Tibial artery (tissue), 4 donors: ENCODE results near the gene PRKAR2B.

Experiments used
- DNase-seq, 2 donors: peaks; one replicate each; pipeline ENCODE4 v3.0.0-alpha.2; 2019
- H3K27ac ChIP-seq, 2 donors: fragments of 200-600 bp; sonication (generic) in 1 of 2; 1 replicate in 1 of 2; 2 replicates in 1 of 2; pipeline ENCODE4 v1.5.1; 2018 to 2019; ENCODE audit warnings: mild to moderate bottlenecking in 1 of 2
- H3K27me3 ChIP-seq, 2 donors: fragments of 200-600 bp; sonication (generic) in 1 of 2; one replicate each; pipeline versions ENCODE4 v1.5.1 to v1.6.0; 2016 to 2019
- H3K36me3 ChIP-seq, 3 donors: fragments of 200-600 bp; sonication (generic) in 2 of 3; one replicate each; pipeline ENCODE4 v1.5.1; 2016 to 2019; ENCODE audit warnings: mild to moderate bottlenecking in 2 of 3
- H3K4me1 ChIP-seq, 4 donors: fragments of 200-600 bp; sonication (generic) in 2 of 4; 1 replicate in 3 of 4; 2 replicates in 1 of 4; pipeline ENCODE4 v1.5.1; 2016 to 2019
- H3K4me3 ChIP-seq, 2 donors: fragments of 200-600 bp; sonication (generic) in 1 of 2; 1 replicate in 1 of 2; 2 replicates in 1 of 2; pipeline ENCODE4 v1.5.1; 2018 to 2019; ENCODE audit warnings: mild to moderate bottlenecking in 2 of 2
- H3K9me3 ChIP-seq, 3 donors: fragments of 200-600 bp; sonication (generic) in 1 of 3; one replicate each; pipeline ENCODE4 v1.5.1; 2016 to 2019
- intact Hi-C: fragments of 100-400 bp; cut with DNase I; formaldehyde crosslinking; loops from one replicate; pipeline ENCODE4 v1.15.0; 2023; ENCODE audit warnings: low total_unique reads
- TF ChIP-seq, protein P1 (sequence below), 2 experiments: fragments of 200-600 bp in 1 of 2; fragments of 450-650 bp in 1 of 2; IDR thresholded peaks; one replicate each; pipeline ENCODE4 v1.5.1; 2017 to 2019; ENCODE audit warnings: antibody characterized with exemption in 2 of 2, mild to moderate bottlenecking in 1 of 2, moderate library complexity in 1 of 2

PRKAR2B gene

DNA sequence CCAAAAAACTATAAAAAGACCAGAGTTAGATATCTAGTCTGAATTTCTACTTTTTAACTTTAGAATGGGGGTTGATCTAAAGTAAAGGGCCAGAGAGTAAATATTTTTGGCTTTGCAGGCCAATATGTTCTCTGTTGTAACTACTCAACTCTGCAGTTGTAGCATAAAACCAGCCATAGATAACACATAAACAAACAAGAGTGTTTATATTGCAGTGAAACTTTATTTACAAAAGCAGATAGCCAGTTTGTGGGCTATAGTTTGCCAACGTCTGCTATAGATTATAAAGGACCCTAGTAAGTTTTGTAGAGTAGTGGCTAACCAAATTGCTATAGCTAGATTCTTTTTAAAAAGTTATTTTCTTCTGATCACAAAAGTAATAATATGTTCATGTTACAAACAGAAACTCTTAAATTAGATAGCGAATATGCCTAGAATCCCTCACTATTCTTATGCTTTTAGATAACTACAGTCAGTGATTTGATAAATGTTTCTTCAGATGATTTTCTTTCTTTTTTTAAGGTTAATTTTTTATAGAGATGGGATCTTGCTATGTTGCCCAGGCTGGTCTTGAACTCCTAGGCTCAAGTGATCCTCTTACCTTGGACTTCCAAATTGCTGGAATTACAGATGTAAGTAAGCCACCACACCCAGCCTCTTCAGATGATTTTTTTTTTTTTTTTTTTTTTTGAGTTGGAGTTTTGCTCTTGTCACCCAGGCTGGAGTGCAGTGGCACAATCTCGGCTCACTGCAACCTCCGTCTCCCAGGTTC lies 100.7 kb downstream of the PRKAR2B start:
- Histone ChIP-seq H3K4me3 (no peak overlapping the region), H3K27ac (no peak overlapping the region), H3K4me1 (peaks cover 0 to 4% (median 0%) of the 10 kb centered on the region in 4 donors), H3K36me3 (no peaks in the 10 kb centered on the region), H3K9me3 (no peaks in the 10 kb centered on the region), H3K27me3 (no peaks in the 10 kb centered on the region)
- TF ChIP-seq, protein P1, sequence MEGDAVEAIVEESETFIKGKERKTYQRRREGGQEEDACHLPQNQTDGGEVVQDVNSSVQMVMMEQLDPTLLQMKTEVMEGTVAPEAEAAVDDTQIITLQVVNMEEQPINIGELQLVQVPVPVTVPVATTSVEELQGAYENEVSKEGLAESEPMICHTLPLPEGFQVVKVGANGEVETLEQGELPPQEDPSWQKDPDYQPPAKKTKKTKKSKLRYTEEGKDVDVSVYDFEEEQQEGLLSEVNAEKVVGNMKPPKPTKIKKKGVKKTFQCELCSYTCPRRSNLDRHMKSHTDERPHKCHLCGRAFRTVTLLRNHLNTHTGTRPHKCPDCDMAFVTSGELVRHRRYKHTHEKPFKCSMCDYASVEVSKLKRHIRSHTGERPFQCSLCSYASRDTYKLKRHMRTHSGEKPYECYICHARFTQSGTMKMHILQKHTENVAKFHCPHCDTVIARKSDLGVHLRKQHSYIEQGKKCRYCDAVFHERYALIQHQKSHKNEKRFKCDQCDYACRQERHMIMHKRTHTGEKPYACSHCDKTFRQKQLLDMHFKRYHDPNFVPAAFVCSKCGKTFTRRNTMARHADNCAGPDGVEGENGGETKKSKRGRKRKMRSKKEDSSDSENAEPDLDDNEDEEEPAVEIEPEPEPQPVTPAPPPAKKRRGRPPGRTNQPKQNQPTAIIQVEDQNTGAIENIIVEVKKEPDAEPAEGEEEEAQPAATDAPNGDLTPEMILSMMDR (IDR thresholded peaks at IDR 0.05) = no peak
- DNase-seq = no peak
- intact Hi-C loops = loop anchor here (10.0 kb wide), 2 partner anchors 100 to 200 kb away; partner anchors contain the start of gene PRKAR2B

DNA sequence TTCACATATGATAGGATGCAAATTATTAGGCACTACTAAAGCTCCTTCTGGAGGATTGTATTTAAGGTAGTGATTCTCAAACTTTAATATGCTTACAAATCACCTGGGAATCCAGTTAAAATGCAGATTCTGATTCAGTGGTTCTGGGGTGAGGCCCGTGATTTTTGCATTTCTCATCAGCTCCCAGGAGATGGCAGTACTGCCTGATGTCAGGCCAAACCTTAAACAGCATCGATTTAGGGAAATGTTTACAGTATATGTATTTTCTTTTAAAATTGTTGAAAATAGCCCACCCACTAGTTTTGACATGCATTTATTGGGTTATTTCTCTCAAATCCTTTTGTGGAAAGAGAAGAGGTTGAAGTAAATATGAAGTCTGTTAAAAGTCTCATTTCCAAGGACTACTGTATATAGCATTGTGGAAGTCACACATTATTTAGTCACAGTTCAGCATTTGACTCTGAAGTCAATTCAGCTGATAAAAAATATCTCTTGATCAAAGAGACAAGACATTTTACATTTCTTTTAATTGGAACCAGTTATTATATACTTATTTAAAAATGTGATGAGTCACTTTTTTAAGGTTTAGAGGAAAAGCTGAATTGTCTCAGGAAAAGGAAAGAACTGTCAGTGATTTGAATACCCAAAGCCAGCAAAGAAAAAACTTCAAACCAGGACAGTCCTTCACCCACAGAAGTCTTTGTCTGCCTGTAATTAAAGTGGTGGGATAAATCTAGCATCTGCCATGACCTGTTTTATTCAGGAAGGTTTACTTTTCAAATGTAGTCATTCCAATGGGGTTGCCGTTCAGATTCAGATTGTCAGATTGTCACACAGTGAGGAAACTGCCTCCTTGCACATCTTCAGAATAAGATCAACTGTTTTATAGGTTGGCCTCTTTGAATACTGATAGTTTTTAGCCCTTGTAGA lies 103.2 kb downstream of the PRKAR2B start:
- intact Hi-C loops = loop anchor here (10.0 kb wide), 2 partner anchors 103 to 203 kb away; partner anchors contain the start of gene PRKAR2B
- H3K27me3 ChIP-seq = no peaks in the 10 kb centered on the region
- no peaks in the 10 kb centered on the region for H3K36me3 ChIP-seq
- no peak for DNase-seq
- TF ChIP-seq, protein P1 (IDR thresholded peaks at IDR 0.05) = peak; percentile 42 to 55
- H3K4me3 ChIP-seq = peak overlapping the region in 1 of 2 donors; percentile 22
- H3K9me3 ChIP-seq = no peaks in the 10 kb centered on the region
- peaks cover 0 to 4% (median 0%) of the 10 kb centered on the region in 4 donors for H3K4me1 ChIP-seq
- H3K27ac ChIP-seq = no peak overlapping the region

DNA sequence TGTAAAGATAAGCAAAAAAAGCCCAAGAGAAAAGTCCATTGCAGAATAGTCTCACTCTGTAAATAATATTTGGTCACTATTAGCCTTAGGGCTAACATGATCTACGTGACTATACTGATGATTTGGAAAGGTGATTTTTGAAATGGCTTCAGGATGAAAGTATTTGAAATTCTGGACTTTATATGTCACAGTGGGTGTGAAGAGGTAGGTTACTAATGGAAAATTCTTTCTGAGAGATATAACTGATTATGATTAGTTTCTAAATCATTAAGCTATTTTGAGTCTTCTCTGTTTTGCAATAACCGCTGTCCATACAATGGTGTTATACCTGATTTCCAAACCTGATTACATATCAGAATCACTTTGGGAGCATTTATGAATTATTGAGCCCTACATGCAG lies 104.2 kb downstream of the PRKAR2B start:
- peaks cover 0 to 4% (median 0%) of the 10 kb centered on the region in 4 donors for H3K4me1 ChIP-seq
- H3K36me3 ChIP-seq = no peaks in the 10 kb centered on the region
- intact Hi-C loops = loop anchor here (10.0 kb wide), 2 partner anchors 104 to 204 kb away; partner anchors contain the start of gene PRKAR2B
- no peak overlapping the region for H3K4me3 ChIP-seq
- H3K27me3 ChIP-seq = no peaks in the 10 kb centered on the region
- H3K27ac ChIP-seq = no peak overlapping the region
- no peak for DNase-seq
- TF ChIP-seq, protein P1 (IDR thresholded peaks at IDR 0.05) = no peak
- no peaks in the 10 kb centered on the region for H3K9me3 ChIP-seq

DNA sequence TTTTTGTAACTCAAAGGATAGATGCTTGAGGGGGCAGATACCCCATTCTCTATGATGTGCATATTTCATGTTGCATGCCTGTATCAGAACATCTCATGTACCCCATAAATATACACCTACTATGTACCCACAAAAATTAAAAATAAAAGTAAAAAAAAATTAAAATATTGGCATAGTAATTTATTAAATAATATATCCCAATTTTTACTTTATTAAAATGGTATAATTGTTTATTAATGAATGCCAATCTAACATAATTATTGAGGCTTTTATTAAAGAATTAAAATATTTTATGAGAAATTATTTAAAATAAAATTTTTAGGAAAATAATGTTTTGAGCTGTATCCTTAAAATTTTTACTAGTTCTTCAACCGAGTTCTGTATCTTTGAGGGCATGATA lies 105.4 kb downstream of the PRKAR2B start:
- Histone ChIP-seq H3K27ac (no peak overlapping the region), H3K36me3 (no peaks in the 10 kb centered on the region), H3K4me3 (no peak overlapping the region), H3K27me3 (no peaks in the 10 kb centered on the region), H3K9me3 (no peaks in the 10 kb centered on the region), H3K4me1 (peaks cover 0 to 4% (median 0%) of the 10 kb centered on the region in 4 donors)
- DNase-seq = no peak
- TF ChIP-seq, protein P1 (IDR thresholded peaks at IDR 0.05) = no peak
- intact Hi-C loops = loop anchor here (10.0 kb wide), 3 partner anchors 105 to 975 kb away; partner anchors contain the start of gene PRKAR2B

DNA sequence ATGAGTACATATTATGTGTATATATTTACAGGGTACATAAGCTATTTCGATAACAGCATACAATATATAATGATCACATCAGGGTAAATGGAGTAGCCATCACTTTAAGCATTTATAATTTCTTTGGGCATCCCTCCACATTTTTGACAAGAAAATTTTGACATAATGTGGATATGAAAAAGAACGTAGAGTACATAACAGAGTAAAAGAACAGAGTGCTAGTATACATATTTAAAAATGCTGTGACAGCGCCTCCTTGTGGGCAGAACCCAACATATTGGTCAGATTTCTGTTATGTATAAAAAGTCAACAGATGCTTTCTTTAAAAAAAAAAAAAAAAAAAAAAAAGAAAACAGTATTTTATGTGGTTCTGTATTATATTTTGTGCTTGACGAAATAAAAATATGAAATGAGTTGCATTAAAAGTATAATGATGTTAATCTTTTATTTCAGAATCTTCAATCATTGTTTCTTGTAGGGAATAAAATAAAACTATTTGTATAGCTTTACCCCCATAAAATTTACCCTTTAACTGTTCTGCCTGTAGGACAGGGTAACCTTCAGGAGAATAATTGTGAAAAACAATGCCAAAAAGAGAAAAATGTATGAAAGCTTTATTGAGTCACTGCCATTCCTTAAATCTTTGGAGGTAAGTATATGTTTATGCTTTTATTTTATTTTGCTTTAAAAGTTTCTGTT lies 106.0 kb downstream of the PRKAR2B start:
- Histone ChIP-seq H3K4me1 (peaks cover 0 to 4% (median 0%) of the 10 kb centered on the region in 4 donors), H3K36me3 (no peaks in the 10 kb centered on the region), H3K27me3 (no peaks in the 10 kb centered on the region), H3K9me3 (no peaks in the 10 kb centered on the region), H3K4me3 (no peak overlapping the region), H3K27ac (no peak overlapping the region)
- intact Hi-C loops = loop anchor here (10.0 kb wide), 1 partner anchor 976 kb away; no protein-coding TSS in a partner anchor
- DNase-seq = peak; percentile 75 to 86
- TF ChIP-seq, protein P1 (IDR thresholded peaks at IDR 0.05) = peak; percentile 52 to 61
